HG02981 (cell line): Measurements from ENCODE around the gene CDK5.
"Not testable (repeated sequence)": the region's sequence is repeated elsewhere in the genome, so short reads cannot be mapped to it uniquely, and the experiment has no call there.

Source experiments
- ATAC-seq: cut with Tn5 transposase; IDR thresholded peaks from one replicate; pipeline ENCODE4 v1.9.1; 2021; ENCODE audit warnings: mild to moderate bottlenecking, moderate library complexity; ENCODE audit not compliant: unreplicated experiment

Gene CDK5

GRCh38 chr7:151017370-151017952 is 40.2 kb downstream of the CDK5 start:
- no peak for ATAC-seq

- ATAC-seq, result no peak
Measured at GRCh38 chr7:151016942-151017341, 40.8 kb downstream of the CDK5 start.

- no peak for ATAC-seq
Measured at GRCh38 chr7:151016505-151016904, 41.2 kb downstream of the CDK5 start.

GRCh38 chr7:151015967-151016366 is 41.7 kb downstream of the CDK5 start:
- ATAC-seq, result no peak

GRCh38 chr7:151014950-151015349 is 42.7 kb downstream of the CDK5 start:
- ATAC-seq, result no peak

- no peak for ATAC-seq
Measured at GRCh38 chr7:151013733-151014497, 43.8 kb downstream of the CDK5 start.

- ATAC-seq, result no peak
Measured at GRCh38 chr7:151013356-151013732, 44.4 kb downstream of the CDK5 start.

GRCh38 chr7:151012911-151013347 is 44.8 kb downstream of the CDK5 start:
- ATAC-seq, result no peak

- ATAC-seq, result no peak
Measured at GRCh38 chr7:151012031-151012692, 45.5 kb downstream of the CDK5 start.

GRCh38 chr7:151011616-151012015 is 46.1 kb downstream of the CDK5 start:
- ATAC-seq, result not testable (repeated sequence)

GRCh38 chr7:151011097-151011409 is 46.6 kb downstream of the CDK5 start:
- ATAC-seq, result no peak

GRCh38 chr7:151010307-151011096 is 47.2 kb downstream of the CDK5 start:
- no peak for ATAC-seq

GRCh38 chr7:151010037-151010306 is 47.7 kb downstream of the CDK5 start:
- ATAC-seq, result no peak

GRCh38 chr7:151009327-151010036 is 48.2 kb downstream of the CDK5 start:
- no peak for ATAC-seq

GRCh38 chr7:151008511-151009323 is 49.0 kb downstream of the CDK5 start:
- peak; percentile 76 for ATAC-seq

- no peak for ATAC-seq
Measured at GRCh38 chr7:151008143-151008510, 49.6 kb downstream of the CDK5 start.

- no peak for ATAC-seq
Measured at GRCh38 chr7:151007469-151007898, 50.2 kb downstream of the CDK5 start.

- no peak for ATAC-seq
Measured at GRCh38 chr7:151006590-151007300, 51.0 kb downstream of the CDK5 start.

- ATAC-seq, result no peak
Measured at GRCh38 chr7:151005566-151005965, 52.1 kb downstream of the CDK5 start.
